Testis (tissue), 3 donors: ENCODE data around the gene ACSM5. TPM values are rescaled to one million over a fixed set of nuclear protein-coding genes. Genes with fewer than 3 reads are reported as not detected.
A peak's percentile ranks its signal among the peaks of the same experiment; 100 is the strongest.

Source experiments
- DNase-seq: peaks from one replicate; pipeline ENCODE4 v3.0.0-alpha.2; 2019
- H3K27ac ChIP-seq, 2 donors: fragments of 200-600 bp; sonication (generic); one replicate each; pipeline ENCODE4 v1.5.1; 2019
- H3K27me3 ChIP-seq: fragments of 200-600 bp; sonication (generic); one replicate; pipeline ENCODE4 v1.5.1; 2019
- H3K36me3 ChIP-seq: fragments of 200-600 bp; sonication (generic); one replicate; pipeline ENCODE4 v1.5.1; 2017; ENCODE audit warnings: low read depth; ENCODE audit errors: missing control alignments
- H3K4me1 ChIP-seq: fragments of 200-600 bp; sonication (generic); one replicate; pipeline ENCODE4 v1.5.1; 2019
- H3K4me3 ChIP-seq, 2 donors: fragments of 200-600 bp; sonication (generic); one replicate each; pipeline ENCODE4 v1.5.1; 2017 to 2019
- H3K9me3 ChIP-seq: fragments of 200-600 bp; sonication (generic); one replicate; pipeline ENCODE4 v1.5.1; 2017
- POLR2A ChIP-seq: fragments of 450-650 bp; IDR thresholded peaks from one replicate; pipeline ENCODE4 v1.6.1; 2017; ENCODE audit warnings: antibody characterized with exemption, mild to moderate bottlenecking, moderate library complexity
- WGBS, 2 donors: methylation state at CpG; one replicate each; pipeline ENCODE4 v1.1.5; 2018; 5-methylcytosine and 5-hydroxymethylcytosine counted together
- intact Hi-C: fragments of 100-400 bp; cut with DNase I; formaldehyde crosslinking; loops from one replicate; pipeline ENCODE4 v1.15.1; 2023; ENCODE audit warnings: low total_unique reads
- polyA plus RNA-seq: library from polyadenylated mRNA; stranded (reverse); fragments of 350-450 nt; fragmentation: Illumina TruSeq; extraction: RNeasy Lipid Tissue Mini Kit (QIAGEN cat#74804); gene quantifications from one replicate; pipeline ENCODE4 v1.2.3, GENCODE V29; 2014; ENCODE audit warnings: low read depth, low replicate concordance; ENCODE audit not compliant: insufficient read depth
- total RNA-seq, 2 donors: library from RNA; depleted of rRNA; stranded (reverse); fragments of >200 nt; gene quantifications; one replicate each; pipeline ENCODE4 v1.2.3, GENCODE V29; 2016
- TF ChIP-seq, protein P1 (sequence below), 3 experiments: fragments of 450-650 bp in 2 of 3; fragments of 200-600 bp in 1 of 3; sonication (generic) in 1 of 3; IDR thresholded peaks; one replicate each; pipeline ENCODE4 v1.5.1; 2016 to 2019; ENCODE audit warnings: antibody characterized with exemption in 3 of 3, mild to moderate bottlenecking in 2 of 3, moderate library complexity in 1 of 3

ACSM5 gene
- total and polyA plus RNA-seq, 3 donors from 2014 or later: 2.4 to 5.6 (median 5.3) TPM

DNA sequence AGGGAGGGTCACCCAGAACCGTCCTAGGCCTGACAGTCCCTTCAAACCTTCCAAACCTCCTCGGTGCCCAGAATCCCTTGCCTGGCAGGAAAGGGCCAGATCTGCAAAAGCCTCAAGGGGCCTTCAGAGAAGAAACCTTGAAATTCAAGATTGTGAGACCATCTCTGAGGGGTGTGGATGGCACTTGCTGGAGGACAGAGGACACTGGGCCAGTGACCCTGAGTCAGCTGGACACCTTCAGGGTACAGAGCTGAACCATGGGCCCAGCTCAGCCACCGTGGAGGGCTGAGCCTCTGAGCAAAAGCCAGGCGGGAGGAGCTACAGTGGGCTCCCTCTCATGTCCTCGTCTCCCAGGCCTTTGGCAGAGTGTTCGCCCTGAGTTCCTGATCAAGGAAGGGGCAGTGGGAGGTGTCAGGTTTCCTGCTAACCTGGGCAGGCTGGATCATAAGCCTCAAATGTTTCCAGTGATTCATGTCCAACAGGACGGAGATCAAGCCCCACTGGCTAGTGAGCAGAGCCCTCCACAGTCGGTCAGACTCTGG lies 7.8 kb upstream of the ACSM5 start:
- TF ChIP-seq, protein P1, sequence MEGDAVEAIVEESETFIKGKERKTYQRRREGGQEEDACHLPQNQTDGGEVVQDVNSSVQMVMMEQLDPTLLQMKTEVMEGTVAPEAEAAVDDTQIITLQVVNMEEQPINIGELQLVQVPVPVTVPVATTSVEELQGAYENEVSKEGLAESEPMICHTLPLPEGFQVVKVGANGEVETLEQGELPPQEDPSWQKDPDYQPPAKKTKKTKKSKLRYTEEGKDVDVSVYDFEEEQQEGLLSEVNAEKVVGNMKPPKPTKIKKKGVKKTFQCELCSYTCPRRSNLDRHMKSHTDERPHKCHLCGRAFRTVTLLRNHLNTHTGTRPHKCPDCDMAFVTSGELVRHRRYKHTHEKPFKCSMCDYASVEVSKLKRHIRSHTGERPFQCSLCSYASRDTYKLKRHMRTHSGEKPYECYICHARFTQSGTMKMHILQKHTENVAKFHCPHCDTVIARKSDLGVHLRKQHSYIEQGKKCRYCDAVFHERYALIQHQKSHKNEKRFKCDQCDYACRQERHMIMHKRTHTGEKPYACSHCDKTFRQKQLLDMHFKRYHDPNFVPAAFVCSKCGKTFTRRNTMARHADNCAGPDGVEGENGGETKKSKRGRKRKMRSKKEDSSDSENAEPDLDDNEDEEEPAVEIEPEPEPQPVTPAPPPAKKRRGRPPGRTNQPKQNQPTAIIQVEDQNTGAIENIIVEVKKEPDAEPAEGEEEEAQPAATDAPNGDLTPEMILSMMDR (IDR thresholded peaks at IDR 0.05): no peak
- no peak for TF ChIP-seq POLR2A
- DNase-seq: no peak
- 72 to 76% methylated on average over 8 of the region's 8 CpGs for WGBS, 2 donors
- Histone ChIP-seq H3K27me3 (no peaks in the 10 kb centered on the region), H3K4me3 (no peak overlapping the region), H3K4me1 (no peaks in the 10 kb centered on the region), H3K27ac (no peak overlapping the region), H3K36me3 (no peaks in the 10 kb centered on the region), H3K9me3 (no peaks in the 10 kb centered on the region)
- intact Hi-C loops: no loop called here

DNA sequence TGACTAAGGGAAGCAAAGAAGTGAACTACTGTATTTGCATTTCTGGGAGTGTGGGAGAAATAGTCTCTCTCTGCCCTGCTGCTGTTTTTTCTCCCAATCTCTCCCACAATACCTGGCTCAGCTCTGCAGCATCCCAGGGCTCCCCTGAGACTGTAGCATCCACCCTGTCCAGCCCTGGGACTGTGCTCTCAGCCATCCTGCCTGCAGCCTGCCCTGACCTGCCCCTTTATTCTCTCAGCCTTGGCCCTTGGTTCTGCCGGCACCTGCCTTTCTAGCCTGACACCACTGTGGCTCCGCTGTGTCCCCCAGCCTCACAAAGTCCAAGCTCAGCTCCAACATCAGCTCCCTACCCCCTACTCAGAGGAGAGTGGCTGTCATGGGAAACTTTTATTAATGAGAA lies 6.7 kb upstream of the ACSM5 start:
- H3K9me3 ChIP-seq: no peaks in the 10 kb centered on the region
- no peaks in the 10 kb centered on the region for H3K36me3 ChIP-seq
- no peak overlapping the region for H3K27ac ChIP-seq
- TF ChIP-seq POLR2A: no peak
- TF ChIP-seq, protein P1 (IDR thresholded peaks at IDR 0.05): no peak
- no peaks in the 10 kb centered on the region for H3K27me3 ChIP-seq
- H3K4me1 ChIP-seq: no peaks in the 10 kb centered on the region
- DNase-seq: no peak
- WGBS, 2 donors: 93 to 96% methylated on average over 2 of the region's 2 CpGs
- intact Hi-C loops: no loop called here
- H3K4me3 ChIP-seq: no peak overlapping the region

DNA sequence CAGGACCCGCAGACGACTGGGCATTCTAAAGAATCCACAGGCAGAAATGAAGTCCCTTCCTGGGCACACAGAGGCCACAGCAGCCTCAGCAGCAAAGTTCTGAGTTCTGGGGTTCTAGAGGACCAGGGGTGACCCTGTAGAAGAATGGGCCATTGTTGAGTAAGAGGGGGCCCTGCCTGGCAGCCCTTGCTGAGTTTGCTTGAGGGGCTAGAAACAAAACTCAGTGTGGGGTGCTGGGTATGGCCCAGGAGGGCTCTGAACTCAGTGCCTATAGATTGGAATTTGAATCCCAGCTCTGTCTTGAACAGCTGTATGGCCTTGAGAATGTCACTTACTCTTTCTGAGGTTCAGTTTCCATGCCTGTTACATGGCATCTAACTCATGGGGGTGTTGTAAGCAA lies 4.7 kb upstream of the ACSM5 start, which contains the start of gene PDILT:
PDILT (minus strand) TSS at position 101 of the 400 bp plus-strand sequence. CDS start 5,437 bp downstream, outside the sequence.
- WGBS, 2 donors: 58 to 95% methylated on average over 2 of the region's 2 CpGs
- H3K4me3 ChIP-seq: no peak within 1 kb of the TSS
- H3K27me3 ChIP-seq: no peaks in the 10 kb centered on the region
- no peaks in the 10 kb centered on the region for H3K9me3 ChIP-seq
- no peaks in the 10 kb centered on the region for H3K36me3 ChIP-seq
- H3K27ac ChIP-seq: no peak within 1 kb of the TSS
- TF ChIP-seq, protein P1 (IDR thresholded peaks at IDR 0.05): no peak
- no peak for TF ChIP-seq POLR2A
- intact Hi-C loops: no loop called here
- no peak for DNase-seq
- peaks cover 5% of the 10 kb centered on the region for H3K4me1 ChIP-seq

DNA sequence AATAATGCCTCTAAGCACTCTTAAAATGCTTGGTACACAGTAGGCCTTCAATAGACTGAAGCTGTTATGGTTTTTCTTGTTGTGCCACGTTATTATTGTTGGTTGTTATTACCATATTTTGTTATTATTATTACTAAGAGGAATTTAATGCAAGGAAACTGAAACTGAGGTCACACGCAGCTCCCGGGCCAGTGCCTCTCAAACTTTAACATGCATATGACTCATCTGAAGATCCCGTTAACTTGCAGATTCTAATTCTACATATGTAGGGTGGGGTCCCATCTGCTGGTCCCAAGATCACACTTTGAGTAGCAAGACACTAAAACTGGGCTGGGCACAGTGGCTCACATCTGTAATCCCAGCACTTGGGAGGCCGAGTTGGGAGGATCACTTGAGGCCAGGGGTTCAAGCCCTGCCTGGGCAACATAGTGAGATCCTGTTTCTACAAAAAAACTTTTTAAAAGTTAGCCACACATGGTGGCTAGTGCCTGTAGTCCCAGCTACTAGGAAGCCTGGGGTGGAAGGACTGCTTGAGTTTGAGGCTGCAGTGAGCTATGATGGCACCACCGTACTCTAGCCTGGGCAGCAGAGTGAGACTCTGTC lies 888 bp downstream of the ACSM5 start:
- intact Hi-C loops: no loop called here
- DNase-seq: no peak
- Histone ChIP-seq H3K4me1 (peaks cover 5% of the 10 kb centered on the region), H3K9me3 (no peaks in the 10 kb centered on the region), H3K27ac (peak overlapping the region in 1 of 2 donors; percentile 16), H3K27me3 (no peaks in the 10 kb centered on the region), H3K36me3 (no peaks in the 10 kb centered on the region), H3K4me3 (no peak overlapping the region)
- TF ChIP-seq POLR2A: no peak
- TF ChIP-seq, protein P1 (IDR thresholded peaks at IDR 0.05): no peak
- WGBS, 2 donors: 81 to 90% methylated on average over 6 of the region's 6 CpGs

DNA sequence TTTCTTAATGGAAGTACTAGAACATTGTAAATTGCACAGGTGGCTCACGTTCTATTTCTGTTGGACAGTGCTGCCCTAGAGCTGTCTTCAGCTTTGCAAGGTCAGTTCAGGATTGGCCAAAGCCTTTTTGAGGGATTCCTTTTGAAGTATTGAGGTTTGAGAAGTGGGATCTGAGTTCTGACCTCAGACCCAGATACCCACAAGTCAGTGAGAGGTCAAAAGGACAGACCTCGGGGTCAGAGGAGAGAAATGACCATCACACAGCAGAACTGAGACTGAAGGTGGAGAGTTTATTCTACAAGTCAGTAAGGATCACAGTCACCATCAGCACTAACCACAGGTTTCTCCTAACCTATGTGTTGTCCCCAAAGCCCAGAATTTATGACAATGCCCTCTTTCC lies 1.7 kb downstream of the ACSM5 start:
- intact Hi-C loops: no loop called here
- no peaks in the 10 kb centered on the region for H3K9me3 ChIP-seq
- no peak for TF ChIP-seq POLR2A
- TF ChIP-seq, protein P1 (IDR thresholded peaks at IDR 0.05): no peak
- no peaks in the 10 kb centered on the region for H3K27me3 ChIP-seq
- H3K4me3 ChIP-seq: no peak overlapping the region
- DNase-seq: no peak
- H3K4me1 ChIP-seq: peaks cover 5% of the 10 kb centered on the region
- H3K27ac ChIP-seq: no peak overlapping the region
- 89 to 95% methylated on average over 2 of the region's 2 CpGs for WGBS, 2 donors
- H3K36me3 ChIP-seq: no peaks in the 10 kb centered on the region
